Prostate gland (tissue), 2 donors: ENCODE results near the gene ORC5. TPM values are rescaled to one million over a fixed set of nuclear protein-coding genes. Genes with fewer than 3 reads are reported as not detected.

Source experiments
- DNase-seq: peaks from one replicate; pipeline ENCODE4 v3.0.0-alpha.2; 2019; ENCODE audit warnings: low spot score
- H3K27ac ChIP-seq, 2 donors: fragments of 200-600 bp; sonication (generic); 2 replicates each; pipeline ENCODE4 v1.5.1; 2017 to 2019
- H3K27me3 ChIP-seq: fragments of 200-600 bp; sonication (generic); replicated peaks from 2 replicates; pipeline ENCODE4 v1.5.1; 2019; ENCODE audit not compliant: insufficient read depth
- H3K36me3 ChIP-seq, 2 donors: fragments of 200-600 bp; sonication (generic); 1 replicate in 1 of 2; 2 replicates in 1 of 2; pipeline versions ENCODE4 v1.5.1 to v1.8.1; 2017 to 2019
- H3K4me1 ChIP-seq: fragments of 200-600 bp; sonication (generic); replicated peaks from 2 replicates; pipeline ENCODE4 v1.5.1; 2019
- H3K4me3 ChIP-seq, 2 donors: fragments of 200-600 bp; sonication (generic); 2 replicates each; pipeline ENCODE4 v1.5.1; 2017 to 2019
- H3K9me3 ChIP-seq: fragments of 200-600 bp; sonication (generic); 2 replicates; pipeline ENCODE4 v1.5.1; 2017
- CTCF ChIP-seq, 4 experiments: fragments of 200-600 bp in 2 of 4; fragments of 450-650 bp in 2 of 4; sonication (generic) in 2 of 4; IDR thresholded peaks; 1 replicate in 3 of 4; 2 replicates in 1 of 4; pipeline ENCODE4 v1.5.1; 2016 to 2019; ENCODE audit warnings: antibody characterized with exemption in 4 of 4, mild to moderate bottlenecking in 2 of 4, moderate library complexity in 2 of 4
- POLR2A ChIP-seq: fragments of 450-650 bp; IDR thresholded peaks from one replicate; pipeline ENCODE4 v1.6.1; 2016; ENCODE audit warnings: antibody characterized with exemption, mild to moderate bottlenecking
- POLR2AphosphoS5 ChIP-seq: sonication (generic); formaldehyde crosslinking; IDR thresholded peaks from one replicate; pipeline ENCODE4 v1.6.1; 2017; ENCODE audit warnings: antibody characterized with exemption
- WGBS: methylation state at CpG from one replicate; pipeline ENCODE4 v1.1.5; 2018; 5-methylcytosine and 5-hydroxymethylcytosine counted together
- intact Hi-C: fragments of 100-400 bp; cut with DNase I; formaldehyde crosslinking; loops from one replicate; pipeline ENCODE4 v1.14.2; 2022
- total RNA-seq, 2 donors: library from RNA; depleted of rRNA; stranded (reverse); fragments of >200 nt; gene quantifications; one replicate each; pipeline ENCODE4 v1.1.0, GENCODE V29; 2016

The ORC5 gene
- total RNA-seq, 2 donors from 2014 or later = 31.6 to 50.5 TPM

DNA sequence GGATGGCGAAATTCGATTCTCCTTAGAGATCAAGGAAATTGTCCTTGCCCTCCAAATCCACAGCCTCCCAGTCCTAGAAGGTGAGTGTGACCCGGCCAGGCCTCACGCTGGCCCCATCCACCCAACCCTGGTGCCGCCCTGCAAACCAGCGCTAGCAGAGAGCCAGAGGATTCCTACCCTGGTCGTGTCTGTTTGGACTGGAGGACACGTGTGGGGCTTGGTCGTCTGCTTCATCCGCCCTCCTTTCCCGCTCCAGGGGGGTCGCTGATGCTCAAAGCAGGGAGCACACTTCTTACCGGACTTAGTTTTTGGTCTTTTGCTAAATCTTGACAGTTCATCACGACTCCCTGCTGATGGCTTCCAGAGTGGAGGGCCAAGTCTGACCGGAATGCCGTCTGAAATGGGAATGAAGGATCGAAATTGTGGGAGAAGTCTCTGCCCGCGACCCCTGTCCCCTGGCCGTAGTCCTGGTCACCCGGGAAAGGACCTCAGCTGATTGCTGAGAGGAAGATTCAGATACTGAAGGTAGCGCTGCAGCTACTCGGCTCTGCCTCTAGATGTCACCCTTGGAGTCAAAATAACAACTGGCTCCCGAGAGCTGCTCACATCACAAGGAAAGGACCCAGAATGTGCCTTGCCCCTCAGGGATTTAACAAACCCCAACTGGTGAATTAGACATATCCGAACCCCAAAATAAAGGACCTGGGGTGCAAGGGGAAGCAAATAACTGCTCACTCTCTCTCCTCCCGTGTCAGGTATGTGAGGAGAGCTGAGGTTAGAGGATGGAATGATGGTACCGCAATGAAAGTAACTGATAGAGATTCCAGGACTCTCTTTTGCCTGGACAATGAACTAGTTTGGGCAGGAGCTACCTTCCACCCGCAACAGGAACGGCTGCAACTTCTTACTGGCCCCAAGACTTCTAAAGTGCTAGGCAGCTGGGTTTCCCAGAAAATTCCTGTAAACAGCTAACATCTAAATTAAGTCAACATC lies 23.5 kb upstream of the ORC5 start:
- Histone ChIP-seq H3K27ac (no peak overlapping the region), H3K9me3 (no peaks in the 10 kb centered on the region), H3K36me3 (no peaks in the 10 kb centered on the region), H3K4me1 (no peaks in the 10 kb centered on the region), H3K27me3 (no peaks in the 10 kb centered on the region), H3K4me3 (no peak overlapping the region)
- intact Hi-C loops = loop anchor here (5.0 kb wide), 2 partner anchors 616 to 686 kb away; no protein-coding TSS in a partner anchor
- TF ChIP-seq CTCF (IDR thresholded peaks at IDR 0.05) (peak; percentile 18 to 58 (median 55)), POLR2AphosphoS5 (no peak)
- 19% methylated on average over 29 of the region's 29 CpGs for WGBS
- DNase-seq = peak; percentile 25

DNA sequence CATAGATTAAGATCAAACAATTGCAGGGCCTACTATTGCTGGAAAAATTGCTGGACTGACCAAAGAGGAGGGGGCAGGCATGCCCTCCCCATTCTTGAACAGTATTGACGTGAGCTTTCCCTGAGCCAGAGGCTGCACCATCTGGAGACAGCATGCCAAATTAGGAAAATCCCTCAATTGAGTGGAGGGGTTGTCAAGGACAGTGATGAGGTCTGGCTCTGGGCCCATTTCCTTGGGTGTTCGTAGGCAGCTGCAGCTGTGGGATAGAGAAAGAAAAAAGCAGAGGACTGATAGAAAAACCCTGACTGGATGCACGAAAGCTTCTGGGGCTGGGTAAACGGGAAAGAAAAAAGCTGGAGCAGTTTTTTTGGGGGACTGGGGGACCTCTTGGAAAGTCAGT lies 22.8 kb upstream of the ORC5 start:
- no peak for TF ChIP-seq CTCF (IDR thresholded peaks at IDR 0.05)
- intact Hi-C loops = loop anchor here (5.0 kb wide), 2 partner anchors 617 to 687 kb away; no protein-coding TSS in a partner anchor
- no peaks in the 10 kb centered on the region for H3K36me3 ChIP-seq
- H3K27ac ChIP-seq = no peak overlapping the region
- no peaks in the 10 kb centered on the region for H3K27me3 ChIP-seq
- H3K4me3 ChIP-seq = no peak overlapping the region
- WGBS = 30% methylated on average over 4 of the region's 4 CpGs
- H3K9me3 ChIP-seq = no peaks in the 10 kb centered on the region
- DNase-seq = no peak
- H3K4me1 ChIP-seq = no peaks in the 10 kb centered on the region

DNA sequence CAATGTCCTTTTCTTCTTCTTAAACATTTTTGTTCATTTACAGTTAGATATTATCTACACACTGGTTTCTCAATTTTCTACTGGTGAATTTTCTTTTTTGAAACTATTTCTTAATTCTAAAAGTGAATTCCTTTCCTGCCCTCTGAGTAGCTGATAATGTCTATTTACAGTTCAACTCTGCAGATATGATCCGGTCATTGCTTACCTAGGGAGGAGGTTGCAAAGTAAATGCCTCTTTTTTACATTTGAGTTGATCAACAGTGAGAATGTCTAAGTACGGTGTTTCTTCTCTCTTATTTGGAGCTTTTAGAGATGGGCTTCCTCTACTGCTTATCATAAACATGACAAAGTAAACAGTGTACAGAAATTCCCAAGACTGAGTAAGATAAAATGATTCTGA lies 20.6 kb upstream of the ORC5 start:
- Histone ChIP-seq H3K27ac (no peak overlapping the region), H3K27me3 (no peaks in the 10 kb centered on the region), H3K4me1 (no peaks in the 10 kb centered on the region), H3K36me3 (no peaks in the 10 kb centered on the region), H3K9me3 (no peaks in the 10 kb centered on the region), H3K4me3 (no peak overlapping the region)
- TF ChIP-seq POLR2A (no peak), POLR2AphosphoS5 (no peak), CTCF (IDR thresholded peaks at IDR 0.05) (no peak)
- intact Hi-C loops = no loop called here
- 36% methylated on average over 2 of the region's 2 CpGs for WGBS
- no peak for DNase-seq

GRCh38 chr7:104225451-104225850 lies 17.6 kb upstream of the ORC5 start:
- no peak for TF ChIP-seq POLR2AphosphoS5
- TF ChIP-seq POLR2A = no peak
- TF ChIP-seq CTCF (IDR thresholded peaks at IDR 0.05) = no peak
- intact Hi-C loops = no loop called here
- no peak overlapping the region for H3K4me3 ChIP-seq
- WGBS = 53% methylated on average over 1 of the region's 1 CpG
- no peak overlapping the region for H3K27ac ChIP-seq
- no peaks in the 10 kb centered on the region for H3K27me3 ChIP-seq
- H3K9me3 ChIP-seq = no peaks in the 10 kb centered on the region
- DNase-seq = no peak
- H3K36me3 ChIP-seq = no peaks in the 10 kb centered on the region
- H3K4me1 ChIP-seq = no peaks in the 10 kb centered on the region

- Histone ChIP-seq H3K9me3 (no peaks in the 10 kb centered on the region), H3K4me3 (no peak overlapping the region), H3K27ac (no peak overlapping the region), H3K27me3 (no peaks in the 10 kb centered on the region), H3K36me3 (no peaks in the 10 kb centered on the region), H3K4me1 (no peaks in the 10 kb centered on the region)
- TF ChIP-seq POLR2AphosphoS5 (no peak), POLR2A (no peak), CTCF (IDR thresholded peaks at IDR 0.05) (no peak)
- intact Hi-C loops = no loop called here
- no peak for DNase-seq
- WGBS = 82% methylated on average over 4 of the region's 4 CpGs
These were observed 9.8 kb upstream of the ORC5 start for GRCh38 chr7:104217620-104218019.
